Measurements from ENCODE around the gene RXRB.

DNA sequence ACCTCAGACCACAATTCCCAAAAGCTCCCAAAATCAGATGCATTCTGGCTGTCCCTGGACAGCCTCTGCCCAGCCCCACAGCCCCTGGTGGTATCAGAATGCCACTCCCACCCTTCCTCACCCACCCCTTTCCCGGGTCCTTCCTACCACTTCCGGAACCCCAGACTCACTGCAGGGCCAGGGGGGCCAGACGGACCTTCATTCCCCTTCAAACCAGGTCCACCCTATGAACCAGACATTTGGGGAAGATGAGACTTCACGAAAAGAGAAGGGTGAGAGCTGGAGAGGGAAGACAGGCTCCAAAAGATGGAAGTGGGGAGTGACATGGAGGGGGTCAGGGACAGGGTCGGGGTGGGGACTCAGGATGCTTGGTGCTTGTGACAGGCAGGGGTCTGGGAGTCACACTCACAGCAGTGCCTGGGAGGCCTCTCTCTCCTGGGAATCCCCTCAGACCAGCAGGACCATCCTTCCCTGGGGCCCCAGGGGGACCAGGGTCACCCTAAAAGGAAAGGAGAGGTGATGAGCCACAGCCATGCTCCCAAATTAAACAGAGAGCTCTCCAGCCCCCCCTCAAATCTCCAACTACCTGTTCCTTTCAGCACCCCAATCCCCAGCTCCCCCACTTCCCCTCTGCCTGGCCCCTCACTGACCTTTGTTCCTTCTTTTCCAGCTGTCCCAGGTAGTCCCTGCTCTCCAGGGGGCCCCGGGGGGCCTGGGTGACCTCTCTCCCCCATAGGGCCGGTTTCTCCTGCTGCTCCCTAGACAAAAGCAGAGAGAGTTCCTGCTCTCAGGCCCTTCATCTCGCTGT, 28.4 kb downstream of the RXRB start:
- TF ChIP-seq POLR2A (IDR thresholded peaks at IDR 0.05; ENCODE audit: low read depth, low read length): no peak
- TF ChIP-seq, protein P1, sequence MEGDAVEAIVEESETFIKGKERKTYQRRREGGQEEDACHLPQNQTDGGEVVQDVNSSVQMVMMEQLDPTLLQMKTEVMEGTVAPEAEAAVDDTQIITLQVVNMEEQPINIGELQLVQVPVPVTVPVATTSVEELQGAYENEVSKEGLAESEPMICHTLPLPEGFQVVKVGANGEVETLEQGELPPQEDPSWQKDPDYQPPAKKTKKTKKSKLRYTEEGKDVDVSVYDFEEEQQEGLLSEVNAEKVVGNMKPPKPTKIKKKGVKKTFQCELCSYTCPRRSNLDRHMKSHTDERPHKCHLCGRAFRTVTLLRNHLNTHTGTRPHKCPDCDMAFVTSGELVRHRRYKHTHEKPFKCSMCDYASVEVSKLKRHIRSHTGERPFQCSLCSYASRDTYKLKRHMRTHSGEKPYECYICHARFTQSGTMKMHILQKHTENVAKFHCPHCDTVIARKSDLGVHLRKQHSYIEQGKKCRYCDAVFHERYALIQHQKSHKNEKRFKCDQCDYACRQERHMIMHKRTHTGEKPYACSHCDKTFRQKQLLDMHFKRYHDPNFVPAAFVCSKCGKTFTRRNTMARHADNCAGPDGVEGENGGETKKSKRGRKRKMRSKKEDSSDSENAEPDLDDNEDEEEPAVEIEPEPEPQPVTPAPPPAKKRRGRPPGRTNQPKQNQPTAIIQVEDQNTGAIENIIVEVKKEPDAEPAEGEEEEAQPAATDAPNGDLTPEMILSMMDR (IDR thresholded peaks at IDR 0.05; ENCODE audit: extremely low read depth in 1 of 2, insufficient read depth in 1 of 2, low read depth in 1 of 2, low read length in 2 of 2): no peak
